Hepatocyte (in vitro differentiated cells): Measurements from ENCODE around the gene DUOXA2.

ENCODE experiments used
- CTCF ChIP-seq: fragments of 200-600 bp; sonication (generic); IDR thresholded peaks from 2 replicates; pipeline ENCODE4 v1.5.1; 2016; ENCODE audit warnings: antibody characterized with exemption, mild to moderate bottlenecking; ENCODE audit not compliant: poor library complexity
- EZH2phosphoT487 ChIP-seq: fragments of 200-600 bp; sonication (generic); IDR thresholded peaks from one replicate; pipeline ENCODE4 v1.6.1; 2018; ENCODE audit warnings: antibody characterized with exemption, mild to moderate bottlenecking, low read depth, moderate library complexity; ENCODE audit not compliant: unreplicated experiment, severe bottlenecking

DNA sequence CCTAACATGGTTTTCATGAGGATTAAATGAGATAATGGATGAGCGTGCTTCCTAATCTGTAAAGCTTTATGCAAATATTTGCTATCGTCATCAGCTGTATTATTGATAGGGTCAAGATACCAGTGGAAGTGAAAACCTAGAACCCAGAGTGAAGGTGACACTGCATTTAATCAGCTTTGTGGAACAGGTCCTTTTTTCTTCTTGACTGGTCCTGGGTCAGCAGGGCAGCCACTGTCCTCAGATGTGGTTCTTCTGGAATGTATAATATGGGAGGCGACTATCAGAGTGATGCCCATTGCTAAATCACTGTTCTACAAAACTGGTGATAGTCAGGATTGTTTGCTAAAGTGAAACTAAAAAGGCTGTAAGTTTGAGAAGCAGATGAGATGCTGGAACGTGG is 49.7 kb upstream of the DUOXA2 start:
- no peak for TF ChIP-seq CTCF
- TF ChIP-seq EZH2phosphoT487, result no peak
